GM15510 (cell line): ENCODE results near the gene SDC4.

ENCODE experiments used
- POLR2A ChIP-seq: IDR thresholded peaks from 3 replicates; pipeline ENCODE4 v1.6.1; 2011; ENCODE audit warnings: borderline replicate concordance; ENCODE audit not compliant: insufficient read length; ENCODE audit errors: extremely low read depth

SDC4 gene

GRCh38 chr20:45354423-45355208 is 6.4 kb upstream of the SDC4 start:
- TF ChIP-seq POLR2A, result no peak

DNA sequence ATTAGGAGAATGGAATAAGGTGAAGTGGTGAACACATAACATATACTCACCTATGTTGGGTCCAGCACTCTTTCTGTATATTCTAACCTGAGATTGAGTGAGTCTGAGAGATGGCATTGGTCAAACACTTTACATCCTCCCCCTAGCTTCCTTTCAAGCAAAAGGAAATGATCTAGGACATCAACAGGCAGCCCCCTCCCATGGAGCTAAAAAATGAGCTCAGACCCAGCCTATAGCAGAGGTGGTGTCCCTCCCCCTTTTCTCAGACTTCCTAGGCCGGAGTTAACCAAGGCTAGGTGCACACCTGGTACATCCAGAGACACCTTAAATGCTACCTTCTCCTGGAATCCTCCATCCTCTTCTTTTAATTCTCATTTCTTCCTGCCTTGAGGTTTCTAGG is 5.5 kb upstream of the SDC4 start:
- TF ChIP-seq POLR2A, result no peak

DNA sequence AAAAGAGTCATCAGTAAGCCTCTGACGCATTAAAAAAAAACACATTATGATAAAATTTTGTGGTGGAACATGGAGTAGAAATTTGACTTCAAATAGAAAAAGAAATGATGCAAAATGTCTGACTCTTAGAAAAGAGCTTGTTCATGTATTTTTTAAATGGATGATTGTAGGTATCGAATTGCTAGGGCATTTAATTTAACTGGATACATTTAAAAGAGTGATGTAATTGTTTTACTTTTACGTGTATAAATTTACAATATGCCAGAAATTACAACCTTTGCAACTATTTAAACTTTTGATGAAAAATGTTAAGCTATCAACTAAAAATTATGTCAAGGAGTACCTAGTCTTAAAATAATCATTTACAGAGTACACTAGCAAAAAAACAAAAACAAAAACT is 4.5 kb upstream of the SDC4 start:
- no peak for TF ChIP-seq POLR2A

DNA sequence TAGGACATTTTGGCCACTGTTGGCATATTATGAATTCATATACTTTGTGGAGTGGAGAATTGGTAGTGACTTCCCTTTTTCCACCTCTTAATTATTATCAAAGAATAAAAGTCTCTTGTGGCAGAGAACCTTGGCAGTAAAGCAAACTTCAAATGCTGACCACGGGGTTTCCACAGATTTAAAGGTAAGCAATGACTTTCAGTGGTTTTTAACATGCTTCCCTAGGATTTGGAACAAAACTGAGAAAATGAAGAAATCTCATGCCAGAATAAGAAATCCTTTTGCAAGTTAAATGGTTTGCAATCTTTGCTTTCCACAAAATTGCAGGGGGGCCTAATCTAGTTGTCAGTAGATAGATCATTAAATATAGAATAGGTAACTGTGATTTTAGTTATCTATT is 2.0 kb upstream of the SDC4 start:
- TF ChIP-seq POLR2A, result no peak

GRCh38 chr20:45347297-45347935 is 808 bp downstream of the SDC4 start:
- TF ChIP-seq POLR2A, result no peak

GRCh38 chr20:45346851-45347250 is 1.4 kb downstream of the SDC4 start:
- TF ChIP-seq POLR2A, result no peak

DNA sequence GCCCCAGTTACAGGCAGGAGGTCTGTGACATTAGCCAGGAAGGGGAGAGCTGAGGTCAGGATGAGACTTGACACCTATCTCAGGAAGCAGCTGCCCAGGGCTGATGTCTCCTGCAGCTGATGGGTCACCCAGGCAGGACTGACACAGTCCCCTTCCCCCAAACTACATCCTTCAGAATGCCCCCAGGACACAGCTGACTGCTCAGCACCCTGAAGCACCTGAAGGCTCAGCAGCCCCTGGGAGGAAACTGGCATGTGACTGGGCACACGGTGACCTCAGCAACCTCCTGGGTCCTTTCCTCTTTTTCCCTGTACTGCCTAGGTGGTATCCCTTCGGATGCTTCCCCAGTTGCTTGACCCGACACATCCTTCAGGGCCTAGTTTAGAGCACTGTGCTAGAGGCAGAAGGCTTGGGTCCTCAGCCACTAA is 1.9 kb downstream of the SDC4 start:
- no peak for TF ChIP-seq POLR2A

DNA sequence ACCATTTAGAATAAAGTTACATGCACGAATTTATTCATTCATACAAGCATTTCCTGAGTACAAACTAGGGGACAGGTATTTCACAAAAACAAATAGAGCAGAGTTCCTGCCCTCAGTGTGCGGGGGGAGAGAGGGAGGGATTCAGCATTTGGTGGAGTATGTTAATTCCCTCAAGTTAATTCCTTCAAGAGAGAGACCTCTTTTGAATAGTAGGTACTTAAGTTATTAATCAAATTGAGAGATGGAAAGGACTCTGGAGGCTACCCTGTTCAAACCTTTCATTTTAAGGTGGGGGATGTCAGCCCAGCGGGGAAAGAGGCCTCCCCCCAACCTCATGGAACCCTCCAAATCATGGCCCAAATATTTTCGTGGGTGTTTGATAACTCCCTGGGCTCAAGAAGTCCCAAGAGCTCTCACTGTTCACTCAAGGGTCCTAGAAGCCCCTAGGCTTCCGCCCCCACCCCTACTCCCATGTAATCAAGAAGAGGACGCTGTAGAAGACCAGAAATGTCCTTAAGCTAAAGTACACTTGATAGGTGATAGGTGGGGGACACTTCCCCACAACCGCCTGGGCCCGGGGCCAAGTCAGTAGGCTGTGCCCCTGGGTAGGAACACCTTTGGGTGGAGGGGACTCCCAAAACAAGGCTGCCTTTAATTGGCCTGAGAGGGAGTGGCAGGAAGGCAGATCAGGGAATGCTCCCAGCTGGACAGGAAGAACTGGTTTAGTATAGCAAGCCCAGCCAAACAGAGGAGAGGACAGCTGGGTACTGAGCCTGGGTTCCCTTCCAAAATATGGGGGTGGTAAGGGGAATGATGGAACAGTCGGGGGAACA is 2.9 kb downstream of the SDC4 start:
- TF ChIP-seq POLR2A, result no peak

DNA sequence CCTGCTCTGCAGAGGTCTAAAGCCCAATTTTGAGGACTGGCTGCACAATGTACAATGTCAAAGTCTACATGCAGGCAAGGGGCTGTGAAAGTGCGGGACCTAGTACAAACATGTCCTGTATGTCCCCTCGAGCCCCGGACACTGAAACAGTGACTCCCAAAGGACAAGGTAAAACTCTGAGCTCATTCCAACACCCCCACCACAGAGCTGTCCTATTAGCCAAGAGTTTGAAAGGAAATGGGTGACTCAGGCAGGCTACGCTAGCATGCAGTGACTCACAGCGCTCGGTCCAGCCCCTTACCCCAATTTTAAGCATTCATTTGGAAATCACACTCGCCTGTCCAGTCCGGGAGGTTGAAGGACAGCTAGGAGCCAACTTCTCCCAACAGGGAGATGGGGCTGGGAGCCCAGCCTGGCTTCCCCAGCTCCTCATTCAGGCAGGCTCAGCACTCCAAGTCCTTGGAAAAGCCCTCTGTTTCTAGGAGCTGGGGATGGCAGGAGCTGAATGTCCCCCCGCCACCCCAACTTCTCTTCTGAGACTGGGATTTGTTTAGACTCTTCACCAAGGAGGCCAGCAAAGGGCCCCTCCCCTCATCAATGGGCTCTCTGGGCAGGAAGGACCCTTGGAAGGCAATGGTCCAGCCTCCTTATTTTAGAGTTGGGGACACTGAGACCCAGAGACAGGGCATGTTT is 3.9 kb downstream of the SDC4 start:
- no peak for TF ChIP-seq POLR2A

DNA sequence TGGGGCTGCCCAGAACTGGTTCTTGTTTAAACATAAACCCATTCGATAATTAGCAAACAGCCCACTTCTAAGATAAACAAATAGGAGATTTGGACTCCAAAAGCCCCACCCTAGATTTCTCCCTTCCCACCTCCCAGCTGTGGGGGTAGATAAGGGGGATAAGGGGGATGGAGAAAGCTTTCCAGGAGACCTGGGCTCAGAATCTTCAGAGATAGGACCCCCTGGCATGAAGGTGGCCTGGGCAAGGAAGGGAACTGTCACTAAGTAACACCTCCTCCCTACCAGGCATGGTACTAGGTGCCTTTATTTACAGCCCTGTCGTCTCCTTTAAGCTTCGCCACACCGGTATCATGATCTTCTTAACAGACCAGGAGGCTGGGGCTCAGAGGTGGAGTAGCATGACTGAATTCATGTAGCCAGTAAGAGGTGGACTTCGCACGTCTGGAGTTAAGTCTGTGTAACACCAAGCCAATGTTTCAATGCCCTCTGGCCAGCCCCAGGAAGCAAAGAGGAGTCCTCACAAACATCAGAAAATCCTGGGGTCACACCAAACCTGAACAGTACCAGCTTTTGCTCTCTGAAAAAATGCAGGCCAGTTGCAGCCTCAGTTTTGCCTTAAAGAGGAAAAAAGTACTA is 4.6 kb downstream of the SDC4 start:
- no peak for TF ChIP-seq POLR2A

GRCh38 chr20:45342855-45343531 is 5.2 kb downstream of the SDC4 start:
- TF ChIP-seq POLR2A, result no peak

GRCh38 chr20:45341939-45342854 is 6.0 kb downstream of the SDC4 start:
- TF ChIP-seq POLR2A, result no peak

DNA sequence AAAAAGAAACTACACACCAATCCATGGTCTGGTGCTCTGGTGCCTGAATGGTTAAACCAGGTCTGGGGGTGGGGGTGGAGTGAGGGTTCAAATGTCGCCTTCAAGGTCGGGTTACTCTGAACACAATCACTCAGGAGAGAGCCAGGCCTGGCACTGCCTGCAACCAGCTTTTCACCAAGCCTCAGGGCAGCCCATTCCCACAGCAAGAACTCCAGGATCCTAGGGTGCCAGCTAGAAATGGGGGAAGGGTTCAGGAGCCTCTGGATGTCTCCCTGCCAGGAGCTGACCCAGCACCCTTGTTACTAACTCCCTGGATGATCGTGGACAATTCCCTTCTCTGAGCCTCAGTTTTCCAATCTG is 6.7 kb downstream of the SDC4 start:
- no peak for TF ChIP-seq POLR2A
